Measurements from ENCODE around the gene FSIP1. TPM values are rescaled to one million over a fixed set of nuclear protein-coding genes. Genes with fewer than 3 reads are reported as not detected.

Gene FSIP1
- total RNA-seq, 6 experiments from 2014 or later: 0.07 to 0.74 (median 0.35) TPM; not detected in 1

DNA sequence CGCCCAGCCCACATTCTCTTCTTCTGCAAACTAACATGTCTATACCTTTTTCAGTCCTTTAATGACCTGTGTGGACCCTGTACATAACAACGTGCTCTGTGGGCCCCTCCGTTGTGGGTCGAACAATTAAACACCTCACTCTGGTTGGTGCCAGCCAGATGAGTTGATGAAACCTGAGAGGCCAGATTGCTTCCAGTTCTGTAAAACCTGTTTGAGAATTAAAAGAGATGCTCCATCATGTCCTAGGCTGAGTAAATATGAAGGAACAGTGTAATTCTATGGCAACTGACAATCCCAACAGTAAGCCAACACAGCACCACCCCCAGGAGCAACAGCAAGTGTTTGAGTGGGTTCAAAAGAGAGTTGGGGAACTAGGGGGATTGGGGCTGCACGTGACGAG lies 207.5 kb downstream of the FSIP1 start:
- Histone ChIP-seq H3K9me3 (no peaks in the 10 kb centered on the region), H3K4me1 (peaks cover 0 to 7% (median 0%) of the 10 kb centered on the region in 4 donors), H3K4me3 (no peak overlapping the region), H3K27me3 (no peaks in the 10 kb centered on the region), H3K27ac (no peak overlapping the region), H3K36me3 (no peaks in the 10 kb centered on the region)
- 81% methylated on average over 4 of the region's 6 CpGs for WGBS (ENCODE audit: insufficient coverage, low coverage, low lambda C conversion rate, missing lambda C conversion rate)
- DNase-seq (no peak), ATAC-seq (no peak)
- intact Hi-C loops (cut with DNase I): loop anchor here (10.0 kb wide), 2 partner anchors 270 to 450 kb away; no protein-coding TSS in a partner anchor
- no peak for TF ChIP-seq POLR2A (IDR thresholded peaks at IDR 0.05)
- TF ChIP-seq, protein P1, sequence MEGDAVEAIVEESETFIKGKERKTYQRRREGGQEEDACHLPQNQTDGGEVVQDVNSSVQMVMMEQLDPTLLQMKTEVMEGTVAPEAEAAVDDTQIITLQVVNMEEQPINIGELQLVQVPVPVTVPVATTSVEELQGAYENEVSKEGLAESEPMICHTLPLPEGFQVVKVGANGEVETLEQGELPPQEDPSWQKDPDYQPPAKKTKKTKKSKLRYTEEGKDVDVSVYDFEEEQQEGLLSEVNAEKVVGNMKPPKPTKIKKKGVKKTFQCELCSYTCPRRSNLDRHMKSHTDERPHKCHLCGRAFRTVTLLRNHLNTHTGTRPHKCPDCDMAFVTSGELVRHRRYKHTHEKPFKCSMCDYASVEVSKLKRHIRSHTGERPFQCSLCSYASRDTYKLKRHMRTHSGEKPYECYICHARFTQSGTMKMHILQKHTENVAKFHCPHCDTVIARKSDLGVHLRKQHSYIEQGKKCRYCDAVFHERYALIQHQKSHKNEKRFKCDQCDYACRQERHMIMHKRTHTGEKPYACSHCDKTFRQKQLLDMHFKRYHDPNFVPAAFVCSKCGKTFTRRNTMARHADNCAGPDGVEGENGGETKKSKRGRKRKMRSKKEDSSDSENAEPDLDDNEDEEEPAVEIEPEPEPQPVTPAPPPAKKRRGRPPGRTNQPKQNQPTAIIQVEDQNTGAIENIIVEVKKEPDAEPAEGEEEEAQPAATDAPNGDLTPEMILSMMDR (IDR thresholded peaks at IDR 0.05): no peak

- 81% methylated on average over 1 of the region's 1 CpG for WGBS (ENCODE audit: insufficient coverage, low coverage, low lambda C conversion rate, missing lambda C conversion rate)
- no peak overlapping the region for H3K4me3 ChIP-seq
- TF ChIP-seq, protein P1 (IDR thresholded peaks at IDR 0.05): no peak
- no peak for TF ChIP-seq POLR2A (IDR thresholded peaks at IDR 0.05)
- no peaks in the 10 kb centered on the region for H3K27me3 ChIP-seq
- ATAC-seq: no peak
- no peak for DNase-seq
- H3K27ac ChIP-seq: no peak overlapping the region
- H3K9me3 ChIP-seq: no peaks in the 10 kb centered on the region
- no peaks in the 10 kb centered on the region for H3K36me3 ChIP-seq
- intact Hi-C loops (cut with DNase I): loop anchor here (10.0 kb wide), 2 partner anchors 270 to 450 kb away; no protein-coding TSS in a partner anchor
- H3K4me1 ChIP-seq: no peaks in the 10 kb centered on the region
Observed at GRCh38 chr15:39574427-39574826, 208.2 kb downstream of the FSIP1 start.

DNA sequence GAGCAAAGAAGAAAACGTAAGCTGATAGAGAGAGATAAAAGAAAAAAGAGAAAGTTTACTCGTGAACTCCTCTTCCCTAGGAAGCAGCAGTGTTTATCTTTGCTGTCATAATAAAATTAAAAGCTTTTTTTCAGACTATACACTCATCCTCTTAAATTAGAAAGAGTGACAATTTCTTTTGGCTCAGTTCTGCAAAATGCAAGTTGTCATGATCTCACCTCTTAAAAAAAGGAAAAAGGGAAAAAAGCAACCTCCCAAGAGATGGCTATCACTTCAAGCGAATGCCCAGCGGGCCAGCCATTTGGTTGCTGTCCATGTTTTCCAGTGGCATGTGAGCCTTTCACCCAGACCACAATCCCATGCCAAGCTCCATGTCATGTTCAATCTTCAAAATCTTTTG lies 208.8 kb downstream of the FSIP1 start:
- H3K4me3 ChIP-seq: no peak overlapping the region
- no peak for DNase-seq
- no peaks in the 10 kb centered on the region for H3K36me3 ChIP-seq
- H3K27ac ChIP-seq: no peak overlapping the region
- H3K9me3 ChIP-seq: no peaks in the 10 kb centered on the region
- H3K4me1 ChIP-seq: no peaks in the 10 kb centered on the region
- intact Hi-C loops (cut with DNase I): loop anchor here (10.0 kb wide), 2 partner anchors 269 to 449 kb away; no protein-coding TSS in a partner anchor
- 54% methylated on average over 4 of the region's 4 CpGs for WGBS (ENCODE audit: insufficient coverage, low coverage, low lambda C conversion rate, missing lambda C conversion rate)
- no peaks in the 10 kb centered on the region for H3K27me3 ChIP-seq
- no peak for TF ChIP-seq POLR2A (IDR thresholded peaks at IDR 0.05)
- TF ChIP-seq, protein P1 (IDR thresholded peaks at IDR 0.05): no peak
- no peak for ATAC-seq

GRCh38 chr15:39573287-39573686 lies 209.4 kb downstream of the FSIP1 start:
- Histone ChIP-seq H3K4me3 (no peak overlapping the region), H3K36me3 (no peaks in the 10 kb centered on the region), H3K27ac (no peak overlapping the region), H3K27me3 (no peaks in the 10 kb centered on the region), H3K9me3 (no peaks in the 10 kb centered on the region), H3K4me1 (no peaks in the 10 kb centered on the region)
- no peak for DNase-seq
- ATAC-seq: no peak
- WGBS (ENCODE audit: insufficient coverage, low coverage, low lambda C conversion rate, missing lambda C conversion rate): 60% methylated on average over 2 of the region's 2 CpGs
- intact Hi-C loops (cut with DNase I): loop anchor here (10.0 kb wide), 2 partner anchors 268 to 448 kb away; no protein-coding TSS in a partner anchor
- TF ChIP-seq, protein P1 (IDR thresholded peaks at IDR 0.05): no peak
- TF ChIP-seq POLR2A (IDR thresholded peaks at IDR 0.05): no peak

DNA sequence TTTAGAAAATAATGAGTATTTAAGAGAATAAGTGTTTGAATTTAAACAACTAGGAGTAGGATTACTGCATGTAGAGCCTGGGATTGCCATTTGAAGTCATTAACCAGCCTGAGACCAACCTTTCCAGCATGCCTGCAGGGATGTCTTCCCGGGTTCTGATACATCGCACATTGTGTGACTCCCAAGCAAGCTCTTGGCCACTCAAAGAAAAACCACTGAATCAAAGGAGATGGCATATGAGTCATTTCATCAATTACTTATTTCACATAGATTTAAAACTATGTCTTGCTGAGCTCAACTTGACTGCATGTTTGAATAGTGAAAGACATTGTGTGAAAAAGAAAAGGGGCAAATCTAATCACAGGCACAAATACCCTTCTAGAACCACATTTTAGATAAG lies 216.8 kb downstream of the FSIP1 start:
- Histone ChIP-seq H3K9me3 (no peaks in the 10 kb centered on the region), H3K4me3 (no peak overlapping the region), H3K27me3 (no peaks in the 10 kb centered on the region), H3K27ac (no peak overlapping the region), H3K4me1 (no peaks in the 10 kb centered on the region), H3K36me3 (no peaks in the 10 kb centered on the region)
- TF ChIP-seq, protein P1 (IDR thresholded peaks at IDR 0.05): no peak
- TF ChIP-seq POLR2A (IDR thresholded peaks at IDR 0.05): no peak
- DNase-seq (no peak), ATAC-seq (no peak)
- intact Hi-C loops (cut with DNase I): no loop called here
- 94% methylated on average over 2 of the region's 2 CpGs for WGBS (ENCODE audit: insufficient coverage, low coverage, low lambda C conversion rate, missing lambda C conversion rate)
